HL-60 (cell line): ENCODE data around the gene RNASE1.

Experiments used
- DNase-seq, 2 experiments: peaks; one replicate each; pipeline ENCODE4 v3.0.0-alpha.2; 2010 to 2020; ENCODE audit warnings: low read depth in 1 of 2, low spot score in 1 of 2
- H3K27ac ChIP-seq: fragments of 250-450 bp; sonication (Bioruptor Pico); replicated peaks from 2 replicates; pipeline ENCODE4 v1.5.1; 2020; ENCODE audit warnings: mild to moderate bottlenecking, moderate library complexity
- H3K27me3 ChIP-seq: fragments of 250-450 bp; sonication (Bioruptor Pico); 2 replicates; pipeline ENCODE4 v1.5.1; 2021; ENCODE audit warnings: mild to moderate bottlenecking, moderate library complexity; ENCODE audit not compliant: insufficient read depth, poor library complexity, severe bottlenecking
- H3K4me3 ChIP-seq: replicated peaks from 2 replicates; pipeline ENCODE4 v1.5.1; 2011; ENCODE audit warnings: mild to moderate bottlenecking, control low read depth, low read length; ENCODE audit not compliant: insufficient read depth
- CTCF ChIP-seq: IDR thresholded peaks from one replicate; pipeline ENCODE4 v1.5.1; 2011; ENCODE audit warnings: low read length, control low read depth, inconsistent platforms; ENCODE audit not compliant: insufficient read depth
- GABPA ChIP-seq: IDR thresholded peaks from 2 replicates; pipeline ENCODE4 v1.6.1; 2012; ENCODE audit warnings: low read depth
- POLR2AphosphoS5 ChIP-seq: IDR thresholded peaks from 2 replicates; pipeline ENCODE4 v1.6.1; 2012; ENCODE audit warnings: low read depth
- REST ChIP-seq: IDR thresholded peaks from 2 replicates; pipeline ENCODE4 v1.6.1; 2012; ENCODE audit warnings: low read depth; ENCODE audit not compliant: insufficient replicate concordance
- SPI1 ChIP-seq: IDR thresholded peaks from 2 replicates; pipeline ENCODE4 v1.6.1; 2012; ENCODE audit warnings: low read depth, mild to moderate bottlenecking, borderline replicate concordance

The RNASE1 gene

GRCh38 chr14:20799892-20800544, 2.6 kb downstream of the RNASE1 start:
- Histone ChIP-seq H3K27ac (peak overlapping the region; percentile 90), H3K27me3 (no peaks in the 10 kb centered on the region), H3K4me3 (no peak overlapping the region)
- DNase-seq, result peak; percentile 85 to 87
- TF ChIP-seq CTCF (no peak), POLR2AphosphoS5 (peak; percentile 66; the same call in 1 of the 2 replicates), SPI1 (peak; percentile 97), GABPA (no peak)

DNA sequence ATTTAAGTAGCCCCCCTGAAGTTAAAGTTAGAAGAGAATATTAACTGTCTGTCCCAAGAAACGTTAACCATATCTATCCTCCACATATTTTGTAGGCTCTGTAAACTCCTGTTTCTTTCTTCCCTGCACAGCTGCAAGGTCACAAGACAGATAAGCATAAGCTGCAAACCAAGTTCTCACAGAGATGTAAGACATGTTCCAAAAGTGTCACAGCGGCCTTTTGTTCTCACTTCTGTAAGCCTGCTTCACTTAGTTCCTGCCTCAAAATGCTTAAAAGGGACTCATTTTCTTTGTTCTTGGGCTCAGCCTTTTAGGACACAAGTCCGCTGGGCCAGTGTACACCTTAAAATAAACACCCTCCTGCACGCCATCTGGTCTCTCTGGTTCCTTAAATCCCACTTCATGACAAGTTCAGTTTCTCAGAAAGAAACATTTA, 3.2 kb downstream of the RNASE1 start:
- Histone ChIP-seq H3K27ac (peak overlapping the region; percentile 90), H3K4me3 (no peak overlapping the region), H3K27me3 (no peaks in the 10 kb centered on the region)
- TF ChIP-seq SPI1, result no peak
- TF ChIP-seq CTCF, result no peak
- no peak for TF ChIP-seq GABPA
- TF ChIP-seq REST, result no peak
- TF ChIP-seq POLR2AphosphoS5, result no peak
- DNase-seq, result peak in 1 of 2 experiments; percentile 25

DNA sequence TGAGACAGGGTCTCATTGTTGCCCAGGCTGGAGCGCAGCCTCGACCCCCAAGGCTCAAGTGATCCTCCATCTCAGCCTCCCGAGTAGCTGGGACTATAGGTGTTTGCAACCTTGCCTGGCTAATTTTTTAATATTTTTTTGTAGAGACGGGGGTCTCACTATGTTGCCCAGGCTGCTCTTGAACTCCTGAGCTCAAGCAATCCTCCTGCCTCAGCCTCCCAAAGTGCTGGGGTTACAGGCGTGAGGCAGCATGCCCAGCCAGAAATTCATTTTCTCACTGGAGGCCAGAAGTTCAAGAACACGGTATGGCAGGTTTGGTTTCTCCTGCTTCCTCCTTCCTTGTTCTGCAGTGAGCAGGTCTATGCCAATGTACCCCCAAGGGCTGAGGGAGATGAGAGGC, 3.7 kb downstream of the RNASE1 start:
- no peaks in the 10 kb centered on the region for H3K27me3 ChIP-seq
- H3K4me3 ChIP-seq, result no peak overlapping the region
- peak overlapping the region; percentile 90 for H3K27ac ChIP-seq

More for the DNA sequence above, 3.7 kb downstream of the RNASE1 start:
- TF ChIP-seq CTCF (no peak), SPI1 (no peak), POLR2AphosphoS5 (no peak), REST (no peak), GABPA (no peak)
- no peak for DNase-seq
